Caco-2 (cell line): ENCODE measurements around the gene COL12A1. TPM values are rescaled to one million over a fixed set of nuclear protein-coding genes. Genes with fewer than 3 reads are reported as not detected.

Experiments used
- BruUV-seq: library from RNA; stranded (reverse); fragments of 400-500 nt; replicated peaks from 2 replicates; lab custom pipeline; 2021; lab: Mats Ljungman, UMichigan
- CTCF ChIA-PET: fragments of 300-600 bp; sonication (Branson Sonifier 250); formaldehyde crosslinking; loops from one replicate; lab custom pipeline; 2022; ENCODE audit warnings: antibody characterized with exemption; lab: Charles Lee
- POLR2A ChIA-PET: fragments of 300-600 bp; sonication (Branson Sonifier 250); formaldehyde crosslinking; loops from one replicate; lab custom pipeline; 2022; ENCODE audit warnings: antibody characterized with exemption; lab: Charles Lee
- DNase-seq, 2 experiments: peaks; one replicate each; pipeline versions ENCODE4 v3.0.0 to v3.0.0-alpha.2; 2020 to 2022
- H3K27me3 ChIP-seq: replicated peaks from 2 replicates; pipeline ENCODE4 v1.6.0; 2011; ENCODE audit warnings: low read length; ENCODE audit not compliant: control insufficient read depth, insufficient read depth
- H3K36me3 ChIP-seq: 2 replicates; pipeline ENCODE4 v1.5.1; 2011; ENCODE audit warnings: low read length; ENCODE audit not compliant: control insufficient read depth, insufficient read depth
- H3K4me1 ChIP-seq: fragments of 250-450 bp; sonication (Bioruptor Pico); 2 replicates; pipeline ENCODE4 v1.5.1; 2020; ENCODE audit warnings: mild to moderate bottlenecking
- H3K4me3 ChIP-seq: 2 replicates; pipeline ENCODE4 v1.5.1; 2011; ENCODE audit warnings: low read depth, mild to moderate bottlenecking, control low read depth, low read length
- H3K9me3 ChIP-seq: fragments of 250-450 bp; sonication (Bioruptor Pico); 2 replicates; pipeline ENCODE4 v1.5.1; 2020; ENCODE audit warnings: mild to moderate bottlenecking, moderate library complexity
- H3K27ac Mint-ChIP-seq: one replicate; pipeline ENCODE4 v1.8.0; 2022; ENCODE audit warnings: mixed read lengths; ENCODE audit not compliant: unreplicated experiment
- H3K27me3 Mint-ChIP-seq: one replicate; pipeline ENCODE4 v1.8.0; 2022; ENCODE audit warnings: mixed read lengths; ENCODE audit not compliant: insufficient read depth, unreplicated experiment
- H3K36me3 Mint-ChIP-seq: one replicate; pipeline ENCODE4 v1.8.0; 2022; ENCODE audit warnings: mild to moderate bottlenecking, mixed read lengths; ENCODE audit not compliant: insufficient read depth, unreplicated experiment
- H3K4me1 Mint-ChIP-seq: one replicate; pipeline ENCODE4 v1.8.0; 2022; ENCODE audit warnings: low read depth, mixed read lengths; ENCODE audit not compliant: unreplicated experiment
- H3K4me3 Mint-ChIP-seq: one replicate; pipeline ENCODE4 v1.8.0; 2022; ENCODE audit warnings: mild to moderate bottlenecking, moderate library complexity, mixed read lengths; ENCODE audit not compliant: unreplicated experiment
- H3K9me3 Mint-ChIP-seq: one replicate; pipeline ENCODE4 v1.8.0; 2022; ENCODE audit warnings: mixed read lengths; ENCODE audit not compliant: unreplicated experiment
- CTCF ChIP-seq, 2 experiments: fragments of 200-600 bp in 1 of 2; IDR thresholded peaks; 1 replicate in 1 of 2; 2 replicates in 1 of 2; pipeline versions ENCODE4 v1.5.1 to v1.8.0; 2011 to 2022; ENCODE audit warnings: antibody characterized with exemption in 1 of 2, control low read depth in 1 of 2, inconsistent platforms in 1 of 2, low read depth in 1 of 2, low read length in 1 of 2, mild to moderate bottlenecking in 1 of 2, moderate library complexity in 1 of 2; ENCODE audit not compliant: insufficient read depth in 1 of 2, severe bottlenecking in 1 of 2, unreplicated experiment in 1 of 2
- intact Hi-C: fragments of 100-400 bp; cut with micrococcal nuclease; formaldehyde crosslinking; loops from one replicate; pipeline ENCODE4 v1.10.0; 2022; ENCODE audit not compliant: unreplicated experiment
- total RNA-seq: library from RNA; stranded (reverse); gene quantifications from 2 replicates; pipeline ENCODE4 v1.2.3, GENCODE V29; 2022

Gene COL12A1
- total RNA-seq, 1 experiment from 2014 or later, result 68.0 TPM

DNA sequence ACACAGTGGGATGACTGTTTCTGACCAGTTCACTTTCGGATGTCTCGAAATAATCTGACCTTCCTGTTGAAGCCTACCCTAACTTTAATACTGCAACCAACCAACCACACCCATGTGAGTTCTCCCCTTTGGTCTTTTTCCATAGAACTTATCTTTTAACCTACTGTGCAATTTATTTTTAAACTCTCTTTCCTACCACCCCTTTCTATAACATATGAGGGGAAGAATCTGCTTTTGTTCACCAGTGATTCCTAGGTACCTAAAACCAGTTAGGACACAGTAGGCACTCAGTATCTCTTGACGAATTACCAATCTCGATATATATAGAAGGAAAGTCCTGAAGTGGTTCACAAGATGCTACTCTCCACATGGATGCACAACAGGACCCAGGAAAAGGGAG is 30.8 kb upstream of the COL12A1 start:
- H3K27ac Mint-ChIP-seq, result no peak overlapping the region
- H3K9me3 Mint-ChIP-seq, result no peaks in the 10 kb centered on the region
- ChIA-PET POLR2A (no interaction called here), CTCF (no interaction called here)
- Histone ChIP-seq H3K36me3 (0 out of 2 replicates have a peak, but pooled peaks cover 1% of the 10 kb centered on the region), H3K27me3 (no peaks in the 10 kb centered on the region), H3K4me1 (no peaks in the 10 kb centered on the region), H3K9me3 (no peaks in the 10 kb centered on the region), H3K4me3 (no peak overlapping the region)
- intact Hi-C loops, result no loop called here
- no peaks in the 10 kb centered on the region for H3K4me1 Mint-ChIP-seq
- TF ChIP-seq CTCF (IDR thresholded peaks at IDR 0.05; ENCODE audit: insufficient read depth in 1 of 2, low read depth in 1 of 2, low read length in 1 of 2, severe bottlenecking in 1 of 2, unreplicated experiment in 1 of 2), result no peak
- H3K4me3 Mint-ChIP-seq, result no peak overlapping the region
- no TSS peak for BruUV-seq
- H3K27me3 Mint-ChIP-seq, result no peaks in the 10 kb centered on the region
- H3K36me3 Mint-ChIP-seq, result peaks cover 40% of the 10 kb centered on the region
- DNase-seq, result no peak

DNA sequence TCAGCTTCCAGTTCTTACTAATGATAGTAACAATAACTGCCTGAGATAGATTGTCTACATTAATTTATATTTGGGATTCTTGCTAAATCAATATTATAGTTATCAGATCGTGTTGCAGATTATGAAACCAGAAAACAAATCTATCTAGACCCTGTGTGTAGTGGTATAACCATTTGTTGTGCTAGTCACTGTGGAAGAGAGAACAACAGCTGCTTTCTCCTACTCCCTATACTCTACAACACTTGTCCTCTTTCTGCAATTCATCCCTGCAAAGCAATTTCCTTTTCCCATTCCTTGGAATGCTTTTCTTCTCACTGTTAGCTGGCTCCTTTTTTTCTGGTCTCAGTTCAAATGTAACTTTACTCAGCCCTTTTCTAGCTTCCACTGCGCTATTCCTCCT is 29.4 kb upstream of the COL12A1 start:
- H3K4me1 ChIP-seq, result no peaks in the 10 kb centered on the region
- intact Hi-C loops, result no loop called here

DNA sequence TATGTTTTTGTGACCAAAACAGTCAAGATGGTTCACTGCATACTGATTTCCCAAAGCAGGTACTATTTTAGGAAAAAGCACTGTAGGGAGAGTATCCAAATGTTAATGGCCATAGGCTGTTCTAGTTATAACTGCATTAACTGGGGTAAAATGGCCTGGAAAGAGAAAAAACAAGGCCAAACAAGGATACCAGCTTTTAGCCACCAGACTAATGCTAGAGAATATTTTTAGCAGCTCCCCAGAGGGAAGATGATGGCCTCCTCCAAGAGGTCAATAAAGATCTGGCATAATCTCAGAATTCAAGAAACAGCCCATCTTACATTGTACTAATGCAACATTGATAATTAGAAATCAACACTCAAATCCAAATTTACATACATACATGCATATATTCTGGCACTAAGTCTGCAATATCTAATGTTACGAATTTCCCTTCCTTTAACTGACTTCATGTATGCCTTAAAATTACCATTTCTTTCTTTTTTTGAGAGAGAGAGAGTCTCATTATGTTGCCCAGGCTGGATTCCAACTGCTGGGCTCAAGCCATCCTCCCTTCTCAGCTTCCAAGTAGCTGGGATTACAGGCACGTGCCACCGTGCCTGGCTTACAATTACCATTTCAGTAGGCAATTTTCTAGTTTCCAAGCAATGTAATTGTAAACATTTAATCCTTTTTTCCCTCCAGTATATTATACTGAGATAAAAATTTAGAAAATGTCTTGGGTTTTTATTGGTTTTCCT is 28.4 kb upstream of the COL12A1 start:
- H3K36me3 Mint-ChIP-seq, result peaks cover 23% of the 10 kb centered on the region
- ChIA-PET POLR2A (no interaction called here), CTCF (no interaction called here)
- intact Hi-C loops, result no loop called here
- no peak overlapping the region for H3K27ac Mint-ChIP-seq
- H3K27me3 Mint-ChIP-seq, result no peaks in the 10 kb centered on the region
- BruUV-seq, result no TSS peak
- TF ChIP-seq CTCF (IDR thresholded peaks at IDR 0.05; ENCODE audit: insufficient read depth in 1 of 2, low read depth in 1 of 2, low read length in 1 of 2, severe bottlenecking in 1 of 2, unreplicated experiment in 1 of 2), result no peak
- Histone ChIP-seq H3K9me3 (no peaks in the 10 kb centered on the region), H3K4me1 (no peaks in the 10 kb centered on the region), H3K27me3 (no peaks in the 10 kb centered on the region), H3K4me3 (no peak overlapping the region), H3K36me3 (0 out of 2 replicates have a peak, but pooled peaks cover 1% of the 10 kb centered on the region)
- no peak overlapping the region for H3K4me3 Mint-ChIP-seq
- H3K4me1 Mint-ChIP-seq, result no peaks in the 10 kb centered on the region
- no peaks in the 10 kb centered on the region for H3K9me3 Mint-ChIP-seq
- no peak for DNase-seq

More for the DNA sequence above, 29.4 kb upstream of the COL12A1 start:
- Mint-ChIP-seq H3K36me3 (peaks cover 30% of the 10 kb centered on the region), H3K9me3 (no peaks in the 10 kb centered on the region), H3K4me3 (no peak overlapping the region), H3K4me1 (no peaks in the 10 kb centered on the region), H3K27me3 (no peaks in the 10 kb centered on the region), H3K27ac (no peak overlapping the region)
- no peaks in the 10 kb centered on the region for H3K27me3 ChIP-seq
- 0 out of 2 replicates have a peak, but pooled peaks cover 1% of the 10 kb centered on the region for H3K36me3 ChIP-seq
- ChIA-PET CTCF (no interaction called here), POLR2A (no interaction called here)
- H3K4me3 ChIP-seq, result no peak overlapping the region
- DNase-seq, result no peak
- H3K9me3 ChIP-seq, result no peaks in the 10 kb centered on the region
- BruUV-seq, result no TSS peak
- TF ChIP-seq CTCF (IDR thresholded peaks at IDR 0.05; ENCODE audit: insufficient read depth in 1 of 2, low read depth in 1 of 2, low read length in 1 of 2, severe bottlenecking in 1 of 2, unreplicated experiment in 1 of 2), result no peak
